Nucleus accumbens (tissue), 56 donors: ENCODE measurements around the gene TMEM240.
"Not testable (repeated sequence)": the region's sequence is repeated elsewhere in the genome, so short reads cannot be mapped to it uniquely, and the experiment has no call there.

Experiments used
- DNase-seq, 56 donors: peaks; one replicate each; lab custom pipeline; 2025; lab: John Stamatoyannopoulos, UW

Gene TMEM240

GRCh38 chr1:1541956-1542765 lies 1.7 kb upstream of the TMEM240 start:
- no peak for DNase-seq

DNA sequence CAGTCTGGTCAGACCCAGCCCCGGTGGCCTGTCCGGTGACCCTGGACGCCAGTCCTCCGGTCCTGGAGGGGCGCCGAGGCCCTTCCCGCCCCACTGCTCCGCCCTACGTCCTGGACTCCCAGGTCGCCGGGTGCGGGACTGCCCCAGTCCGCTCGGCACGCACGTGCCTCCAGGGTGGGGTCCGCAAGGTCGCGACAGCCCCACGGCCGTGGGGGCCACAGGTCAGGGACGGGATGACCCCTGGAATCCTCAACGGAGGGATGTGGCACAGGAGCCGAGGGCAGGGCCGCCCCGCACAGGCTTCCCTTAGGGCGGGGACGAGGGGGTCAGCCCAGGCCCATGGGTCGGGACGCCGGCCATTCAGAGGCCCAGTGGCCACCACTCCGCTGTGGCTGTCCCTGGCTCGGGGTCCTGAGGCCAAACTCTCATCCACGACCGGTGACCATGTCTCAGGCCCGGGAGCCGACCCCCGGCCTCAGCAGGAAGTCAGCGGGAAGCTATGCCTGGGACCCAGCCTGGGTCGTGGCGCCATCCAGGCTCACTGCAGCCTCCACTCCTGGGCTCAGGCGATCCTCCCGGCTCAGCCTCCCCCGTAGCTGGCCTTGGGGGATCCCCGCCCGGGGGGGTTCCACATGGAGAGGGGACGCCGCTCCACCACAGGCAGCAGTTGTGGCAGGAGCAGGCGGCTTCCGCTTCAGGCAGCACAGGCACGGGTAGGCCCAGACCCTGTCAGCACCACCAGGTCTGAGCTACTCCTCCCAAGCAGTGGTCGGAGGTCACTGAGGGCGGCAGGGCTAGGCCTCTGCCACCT lies 599 bp upstream of the TMEM240 start:
- DNase-seq = no peak

- DNase-seq = peak in 6 of 56 donors; percentile 10 to 43 (median 22)
Measured at GRCh38 chr1:1539310-1540089, 924 bp downstream of the TMEM240 start.

GRCh38 chr1:1538989-1539309 lies 1.5 kb downstream of the TMEM240 start:
- DNase-seq = no peak

GRCh38 chr1:1538334-1538733 lies 2.1 kb downstream of the TMEM240 start:
- DNase-seq = no peak

DNA sequence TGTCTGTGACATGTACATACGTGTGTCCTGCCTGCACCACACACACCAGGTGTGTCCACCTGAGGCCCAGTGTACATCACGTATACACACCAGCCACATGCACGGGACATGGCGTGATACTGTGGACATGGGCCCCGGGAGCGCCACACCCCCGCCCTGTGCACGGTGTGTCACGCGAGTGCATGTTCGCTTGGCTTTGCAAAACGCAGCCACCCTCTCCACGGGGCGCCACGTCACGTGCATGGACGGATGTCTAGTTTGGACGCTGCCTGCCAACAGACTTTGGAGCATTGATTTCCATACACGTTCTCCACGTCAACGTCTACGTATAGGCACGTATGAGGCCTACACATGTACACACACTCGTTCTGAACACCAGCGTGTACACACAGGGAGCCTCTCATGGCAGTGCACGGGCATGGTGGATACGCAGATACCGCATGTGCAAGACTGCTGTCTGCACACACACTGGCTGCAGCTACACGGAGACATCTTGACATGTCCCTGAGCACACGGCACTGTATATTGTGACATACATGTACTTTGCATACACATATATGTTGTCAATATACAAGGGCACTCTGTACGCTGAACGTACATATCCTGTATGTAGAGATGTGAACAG lies 2.7 kb downstream of the TMEM240 start:
- DNase-seq = no peak

DNA sequence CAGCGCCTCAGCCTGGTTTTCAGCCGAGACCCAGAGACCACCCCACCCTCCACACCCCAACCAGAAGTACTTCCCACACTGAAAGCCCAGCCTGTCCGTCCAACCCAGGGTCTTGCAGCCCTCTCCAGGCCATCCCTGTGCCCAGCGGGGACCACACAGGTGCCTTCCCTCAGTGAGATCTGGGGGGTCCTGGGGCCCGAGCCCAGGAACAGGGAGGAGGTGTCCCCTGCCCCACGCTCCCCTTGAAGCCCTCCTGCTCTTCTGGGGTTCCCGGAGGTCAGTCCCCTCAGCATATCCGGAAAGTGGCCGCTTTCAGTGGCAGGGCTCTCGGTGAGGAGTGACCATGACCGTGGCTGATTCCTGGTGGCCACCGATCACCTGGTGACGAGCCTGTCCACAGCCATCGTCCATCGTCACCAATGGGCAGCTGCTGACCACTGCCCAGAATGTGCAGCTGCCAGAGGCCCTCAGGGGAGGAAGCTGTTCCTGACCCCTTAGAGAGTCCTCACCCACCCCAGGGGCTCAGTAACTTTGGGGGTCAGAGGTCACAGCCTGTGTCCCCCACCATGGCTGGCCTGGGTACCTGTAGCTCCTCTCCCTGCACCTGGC lies 3.4 kb downstream of the TMEM240 start:
- DNase-seq = peak in 1 of 56 donors; percentile 7

GRCh38 chr1:1536019-1536937 lies 4.1 kb downstream of the TMEM240 start:
- DNase-seq = peak in 27 of 56 donors; percentile 7 to 71 (median 41)

GRCh38 chr1:1535201-1536018 lies 5.0 kb downstream of the TMEM240 start:
- no peak for DNase-seq

DNA sequence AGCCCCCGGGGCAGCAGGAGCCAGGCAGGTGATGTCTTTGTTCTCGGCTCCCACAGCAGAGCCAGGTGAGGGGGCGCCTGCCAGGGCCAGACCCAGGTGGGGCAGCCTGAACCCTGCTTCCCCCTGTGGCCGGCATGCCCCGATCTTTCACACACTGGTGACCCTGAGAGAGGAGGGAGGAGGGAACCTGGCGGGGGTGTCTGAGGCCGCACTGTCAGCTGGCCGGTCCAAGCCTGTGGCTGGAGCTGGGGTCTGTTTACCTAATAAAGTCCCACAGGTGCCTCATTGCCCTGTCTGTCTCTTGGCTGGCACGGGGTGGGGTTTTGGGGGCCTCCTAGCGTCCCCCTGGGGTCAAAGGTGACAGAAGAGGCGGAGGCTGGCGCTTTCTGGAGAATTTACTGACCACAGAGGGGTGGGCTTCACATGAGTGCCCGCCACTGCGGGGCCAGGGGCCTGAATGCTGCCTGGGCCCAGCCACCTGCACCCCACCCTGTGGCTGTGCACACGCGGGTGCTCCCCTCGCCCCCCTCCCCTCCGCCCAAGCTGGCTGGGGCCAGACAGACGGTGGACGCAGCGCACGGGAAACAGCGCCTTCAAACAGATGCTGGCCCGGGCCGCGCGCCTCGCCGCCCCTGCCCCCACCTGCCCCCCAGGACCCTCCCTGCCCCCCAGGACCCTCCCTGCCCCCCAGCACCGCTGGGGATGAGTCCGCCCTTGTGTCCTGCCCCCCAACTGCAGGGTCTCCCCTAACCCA lies 5.8 kb downstream of the TMEM240 start:
- DNase-seq = no peak

- not testable (repeated sequence) for DNase-seq
Measured at GRCh38 chr1:1533894-1534291, 6.5 kb downstream of the TMEM240 start.

- DNase-seq = not testable (repeated sequence)
Measured at GRCh38 chr1:1533176-1533893, 7.1 kb downstream of the TMEM240 start.

- no peak for DNase-seq
Measured at GRCh38 chr1:1531947-1532346, 8.5 kb downstream of the TMEM240 start.

GRCh38 chr1:1529936-1530335 lies 10.5 kb downstream of the TMEM240 start:
- no peak for DNase-seq

GRCh38 chr1:1529321-1529720 lies 11.1 kb downstream of the TMEM240 start:
- no peak for DNase-seq
